Measurements from ENCODE around the gene NELFCD. TPM values are rescaled to one million over a fixed set of nuclear protein-coding genes. Genes with fewer than 3 reads are reported as not detected.

NELFCD gene
- total RNA-seq, 1 experiment from 2014 or later: 174 TPM

GRCh38 chr20:59026904-59027740 lies 46.1 kb downstream of the NELFCD start:
- Histone ChIP-seq H3K27ac (ENCODE audit: low read depth, low read length, poor library complexity, severe bottlenecking) (no peak overlapping the region), H3K9me3 (ENCODE audit: low read depth, low read length, poor library complexity, severe bottlenecking) (no peaks in the 10 kb centered on the region), H3K36me3 (ENCODE audit: insufficient read depth, low read length, poor library complexity, severe bottlenecking) (peaks cover 68% of the 10 kb centered on the region), H3K27me3 (replicated peaks; ENCODE audit: insufficient read depth, low read depth, low read length, poor library complexity) (no peaks in the 10 kb centered on the region), H3K4me3 (ENCODE audit: low read depth, low read length, poor library complexity, severe bottlenecking) (no peak overlapping the region), H3K4me1 (ENCODE audit: insufficient read depth, low read length, poor library complexity, severe bottlenecking) (peaks cover 28% of the 10 kb centered on the region)
- no peak for TF ChIP-seq EZH2 (IDR thresholded peaks at IDR 0.05; ENCODE audit: borderline replicate concordance, low read depth, low read length, poor library complexity, severe bottlenecking)
- TF ChIP-seq, protein P1, sequence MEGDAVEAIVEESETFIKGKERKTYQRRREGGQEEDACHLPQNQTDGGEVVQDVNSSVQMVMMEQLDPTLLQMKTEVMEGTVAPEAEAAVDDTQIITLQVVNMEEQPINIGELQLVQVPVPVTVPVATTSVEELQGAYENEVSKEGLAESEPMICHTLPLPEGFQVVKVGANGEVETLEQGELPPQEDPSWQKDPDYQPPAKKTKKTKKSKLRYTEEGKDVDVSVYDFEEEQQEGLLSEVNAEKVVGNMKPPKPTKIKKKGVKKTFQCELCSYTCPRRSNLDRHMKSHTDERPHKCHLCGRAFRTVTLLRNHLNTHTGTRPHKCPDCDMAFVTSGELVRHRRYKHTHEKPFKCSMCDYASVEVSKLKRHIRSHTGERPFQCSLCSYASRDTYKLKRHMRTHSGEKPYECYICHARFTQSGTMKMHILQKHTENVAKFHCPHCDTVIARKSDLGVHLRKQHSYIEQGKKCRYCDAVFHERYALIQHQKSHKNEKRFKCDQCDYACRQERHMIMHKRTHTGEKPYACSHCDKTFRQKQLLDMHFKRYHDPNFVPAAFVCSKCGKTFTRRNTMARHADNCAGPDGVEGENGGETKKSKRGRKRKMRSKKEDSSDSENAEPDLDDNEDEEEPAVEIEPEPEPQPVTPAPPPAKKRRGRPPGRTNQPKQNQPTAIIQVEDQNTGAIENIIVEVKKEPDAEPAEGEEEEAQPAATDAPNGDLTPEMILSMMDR (conservative IDR thresholded peaks at IDR 0.05; ENCODE audit: low read depth, low read length): no peak
- no peak for DNase-seq (ENCODE audit: low spot score)
- intact Hi-C loops (cut with micrococcal nuclease; ENCODE audit: unreplicated experiment): no loop called here
- POLR2A ChIA-PET (ENCODE audit: low non-redundant PET): interaction anchor here (0.6 kb wide), 1 partner anchor 103 kb away, joined by 11 read pairs; no protein-coding TSS in a partner anchor
- BruUV-seq (replicated peaks): no TSS peak
- CTCF ChIA-PET: no interaction called here

- no peak overlapping the region for H3K4me3 ChIP-seq (ENCODE audit: low read depth, low read length, poor library complexity, severe bottlenecking)
- POLR2A ChIA-PET (ENCODE audit: low non-redundant PET): no interaction called here
- intact Hi-C loops (cut with micrococcal nuclease; ENCODE audit: unreplicated experiment): no loop called here
- H3K27me3 ChIP-seq (replicated peaks; ENCODE audit: insufficient read depth, low read depth, low read length, poor library complexity): no peaks in the 10 kb centered on the region
- TF ChIP-seq, protein P1 (conservative IDR thresholded peaks at IDR 0.05; ENCODE audit: low read depth, low read length): no peak
- TF ChIP-seq EZH2 (IDR thresholded peaks at IDR 0.05; ENCODE audit: borderline replicate concordance, low read depth, low read length, poor library complexity, severe bottlenecking): no peak
- H3K9me3 ChIP-seq (ENCODE audit: low read depth, low read length, poor library complexity, severe bottlenecking): no peaks in the 10 kb centered on the region
- peaks cover 68% of the 10 kb centered on the region for H3K36me3 ChIP-seq (ENCODE audit: insufficient read depth, low read length, poor library complexity, severe bottlenecking)
- BruUV-seq (replicated peaks): no TSS peak
- CTCF ChIA-PET: no interaction called here
- H3K4me1 ChIP-seq (ENCODE audit: insufficient read depth, low read length, poor library complexity, severe bottlenecking): peaks cover 28% of the 10 kb centered on the region
- no peak overlapping the region for H3K27ac ChIP-seq (ENCODE audit: low read depth, low read length, poor library complexity, severe bottlenecking)
- no peak for DNase-seq (ENCODE audit: low spot score)
These were observed 46.8 kb downstream of the NELFCD start for GRCh38 chr20:59027741-59028320.

- H3K4me3 ChIP-seq (ENCODE audit: low read depth, low read length, poor library complexity, severe bottlenecking): peak overlapping the region; percentile 9
- no peak for DNase-seq (ENCODE audit: low spot score)
- no peaks in the 10 kb centered on the region for H3K27me3 ChIP-seq (replicated peaks; ENCODE audit: insufficient read depth, low read depth, low read length, poor library complexity)
- intact Hi-C loops (cut with micrococcal nuclease; ENCODE audit: unreplicated experiment): no loop called here
- peaks cover 74% of the 10 kb centered on the region for H3K36me3 ChIP-seq (ENCODE audit: insufficient read depth, low read length, poor library complexity, severe bottlenecking)
- no peak overlapping the region for H3K27ac ChIP-seq (ENCODE audit: low read depth, low read length, poor library complexity, severe bottlenecking)
- H3K9me3 ChIP-seq (ENCODE audit: low read depth, low read length, poor library complexity, severe bottlenecking): no peaks in the 10 kb centered on the region
- BruUV-seq (replicated peaks): no TSS peak
- peaks cover 28% of the 10 kb centered on the region for H3K4me1 ChIP-seq (ENCODE audit: insufficient read depth, low read length, poor library complexity, severe bottlenecking)
- ChIA-PET CTCF (interaction anchor here (0.6 kb wide), 1 partner anchor 44 kb away, joined by 7 read pairs; no protein-coding TSS in a partner anchor), POLR2A (ENCODE audit: low non-redundant PET) (no interaction called here)
- TF ChIP-seq, protein P1 (conservative IDR thresholded peaks at IDR 0.05; ENCODE audit: low read depth, low read length): no peak
- no peak for TF ChIP-seq EZH2 (IDR thresholded peaks at IDR 0.05; ENCODE audit: borderline replicate concordance, low read depth, low read length, poor library complexity, severe bottlenecking)
These were observed 47.8 kb downstream of the NELFCD start for GRCh38 chr20:59028812-59029211.
